Tibial artery (tissue), 4 donors: ENCODE results near the gene MAP2K3.

Source experiments
- DNase-seq, 2 donors: peaks; one replicate each; pipeline ENCODE4 v3.0.0-alpha.2; 2019
- H3K27ac ChIP-seq, 2 donors: fragments of 200-600 bp; sonication (generic) in 1 of 2; 1 replicate in 1 of 2; 2 replicates in 1 of 2; pipeline ENCODE4 v1.5.1; 2018 to 2019; ENCODE audit warnings: mild to moderate bottlenecking in 1 of 2
- H3K27me3 ChIP-seq, 2 donors: fragments of 200-600 bp; sonication (generic) in 1 of 2; one replicate each; pipeline versions ENCODE4 v1.5.1 to v1.6.0; 2016 to 2019
- H3K36me3 ChIP-seq, 3 donors: fragments of 200-600 bp; sonication (generic) in 2 of 3; one replicate each; pipeline ENCODE4 v1.5.1; 2016 to 2019; ENCODE audit warnings: mild to moderate bottlenecking in 2 of 3
- H3K4me1 ChIP-seq, 4 donors: fragments of 200-600 bp; sonication (generic) in 2 of 4; 1 replicate in 3 of 4; 2 replicates in 1 of 4; pipeline ENCODE4 v1.5.1; 2016 to 2019
- H3K4me3 ChIP-seq, 2 donors: fragments of 200-600 bp; sonication (generic) in 1 of 2; 1 replicate in 1 of 2; 2 replicates in 1 of 2; pipeline ENCODE4 v1.5.1; 2018 to 2019; ENCODE audit warnings: mild to moderate bottlenecking in 2 of 2
- H3K9me3 ChIP-seq, 3 donors: fragments of 200-600 bp; sonication (generic) in 1 of 3; one replicate each; pipeline ENCODE4 v1.5.1; 2016 to 2019
- CTCF ChIP-seq, 2 experiments: fragments of 200-600 bp in 1 of 2; fragments of 450-650 bp in 1 of 2; IDR thresholded peaks; one replicate each; pipeline ENCODE4 v1.5.1; 2017 to 2019; ENCODE audit warnings: antibody characterized with exemption in 2 of 2, mild to moderate bottlenecking in 1 of 2, moderate library complexity in 1 of 2
- intact Hi-C: fragments of 100-400 bp; cut with DNase I; formaldehyde crosslinking; loops from one replicate; pipeline ENCODE4 v1.15.0; 2023; ENCODE audit warnings: low total_unique reads

The MAP2K3 gene

GRCh38 chr17:21292867-21293830 is 8.6 kb downstream of the MAP2K3 start:
- no peak for TF ChIP-seq CTCF (IDR thresholded peaks at IDR 0.05)
- H3K4me1 ChIP-seq, result peaks cover 0 to 66% (median 44%) of the 10 kb centered on the region in 4 donors
- intact Hi-C loops, result no loop called here
- H3K9me3 ChIP-seq, result no peaks in the 10 kb centered on the region
- no peak overlapping the region for H3K27ac ChIP-seq
- H3K27me3 ChIP-seq, result no peaks in the 10 kb centered on the region
- DNase-seq, result no peak
- H3K4me3 ChIP-seq, result no peak overlapping the region
- H3K36me3 ChIP-seq, result peaks cover 0 to 21% (median 7%) of the 10 kb centered on the region in 3 donors

- DNase-seq, result no peak
- intact Hi-C loops, result no loop called here
- peaks cover 0 to 60% (median 37%) of the 10 kb centered on the region in 4 donors for H3K4me1 ChIP-seq
- no peaks in the 10 kb centered on the region for H3K9me3 ChIP-seq
- no peaks in the 10 kb centered on the region for H3K27me3 ChIP-seq
- TF ChIP-seq CTCF (IDR thresholded peaks at IDR 0.05), result no peak
- H3K4me3 ChIP-seq, result no peak overlapping the region
- H3K27ac ChIP-seq, result no peak overlapping the region
- H3K36me3 ChIP-seq, result peaks cover under 1 to 28% (median 14%) of the 10 kb centered on the region in 3 donors
Measured at GRCh38 chr17:21293831-21294210, 9.3 kb downstream of the MAP2K3 start.

GRCh38 chr17:21294321-21295035 is 10.0 kb downstream of the MAP2K3 start:
- no peaks in the 10 kb centered on the region for H3K27me3 ChIP-seq
- peaks cover 7 to 34% (median 20%) of the 10 kb centered on the region in 3 donors for H3K36me3 ChIP-seq
- intact Hi-C loops, result no loop called here
- H3K27ac ChIP-seq, result no peak overlapping the region
- no peak for DNase-seq
- H3K4me3 ChIP-seq, result no peak overlapping the region
- H3K4me1 ChIP-seq, result peaks cover 0 to 53% (median 30%) of the 10 kb centered on the region in 4 donors
- H3K9me3 ChIP-seq, result no peaks in the 10 kb centered on the region
- no peak for TF ChIP-seq CTCF (IDR thresholded peaks at IDR 0.05)

DNA sequence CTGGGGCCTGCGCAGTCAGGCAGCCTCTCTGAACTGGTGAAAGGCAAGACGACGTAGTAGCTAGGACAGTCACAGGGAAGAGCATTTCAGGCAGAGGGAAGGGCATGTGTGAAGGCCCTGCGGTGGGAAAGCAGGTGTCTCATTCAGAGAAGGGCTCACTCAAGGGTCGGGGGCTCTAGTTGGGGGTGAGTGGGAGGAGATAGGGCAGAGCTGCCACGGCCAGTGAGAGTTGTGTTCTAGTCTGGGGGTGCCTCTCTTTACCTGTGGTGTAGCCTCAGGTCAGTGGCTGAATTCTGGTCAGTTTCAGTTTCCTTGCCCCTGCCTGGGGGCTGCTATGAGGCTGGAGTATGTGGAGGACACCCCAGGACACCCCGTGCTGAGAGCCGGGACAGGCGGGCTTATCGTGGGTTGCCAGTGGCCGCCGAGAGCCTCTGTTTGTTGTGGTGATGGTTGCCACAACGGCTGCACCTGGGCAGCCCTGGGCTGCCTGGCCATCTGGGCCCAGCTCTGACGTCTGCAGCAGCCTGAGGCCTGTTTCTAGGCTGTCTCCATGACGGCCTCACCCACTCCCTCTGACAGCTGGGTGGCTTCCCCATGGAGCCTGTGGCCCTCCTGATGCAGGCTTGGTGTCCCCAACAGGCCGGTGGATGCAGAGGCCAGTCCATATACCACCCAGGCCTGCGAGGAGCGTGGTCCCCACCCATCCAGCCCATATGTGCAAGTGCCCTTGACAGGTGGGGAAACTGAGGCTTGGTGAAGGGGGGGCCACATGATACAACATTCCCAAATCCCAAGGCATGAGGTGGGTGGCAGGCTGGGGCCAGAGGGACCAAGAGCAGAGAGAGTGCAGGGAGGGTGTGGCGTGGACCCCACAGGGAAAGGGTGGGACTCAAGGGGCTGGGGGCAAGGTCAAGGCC is 10.8 kb downstream of the MAP2K3 start:
- H3K27ac ChIP-seq, result peak overlapping the region in 1 of 2 donors; percentile 20

More for the DNA sequence above, 10.8 kb downstream of the MAP2K3 start:
- Histone ChIP-seq H3K36me3 (peaks cover 12 to 43% (median 29%) of the 10 kb centered on the region in 3 donors), H3K4me1 (peaks cover 0 to 45% (median 22%) of the 10 kb centered on the region in 4 donors), H3K4me3 (no peak overlapping the region), H3K9me3 (no peaks in the 10 kb centered on the region), H3K27me3 (no peaks in the 10 kb centered on the region)
- no peak for DNase-seq
- TF ChIP-seq CTCF (IDR thresholded peaks at IDR 0.05), result no peak
- intact Hi-C loops, result no loop called here
